ENCODE measurements around the gene ZNF814.
"Not testable (repeated sequence)": the region's sequence is repeated elsewhere in the genome, so short reads cannot be mapped to it uniquely, and the experiment has no call there.

GRCh38 chr19:57847164-57847563 is 41.7 kb downstream of the ZNF814 start:
- not testable (repeated sequence) for TF ChIP-seq CTCF (conservative IDR thresholded peaks at IDR 0.05; ENCODE audit: low read depth, low read length); EZH2 (IDR thresholded peaks at IDR 0.05; ENCODE audit: borderline replicate concordance, low read depth, low read length, poor library complexity, severe bottlenecking)

Measured in A673 (cell line).